HK-2 (cell line): ENCODE data around the gene RAB19.
"Not testable (repeated sequence)": the region's sequence is repeated elsewhere in the genome, so short reads cannot be mapped to it uniquely, and the experiment has no call there.

ENCODE experiments used
- DNase-seq: peaks from one replicate; pipeline ENCODE4 v3.0.0-alpha.2; 2018; ENCODE audit not compliant: unreplicated experiment

RAB19 gene

GRCh38 chr7:140453785-140454656, 50.2 kb downstream of the RAB19 start:
- DNase-seq = not testable (repeated sequence)

GRCh38 chr7:140454657-140455015, 50.8 kb downstream of the RAB19 start:
- DNase-seq = no peak

- no peak for DNase-seq
These were observed 51.9 kb downstream of the RAB19 start for GRCh38 chr7:140455743-140456142.

GRCh38 chr7:140456551-140457051, 52.7 kb downstream of the RAB19 start:
- DNase-seq = no peak

- no peak for DNase-seq
These were observed 54.3 kb downstream of the RAB19 start for GRCh38 chr7:140458201-140458600.

- no peak for DNase-seq
These were observed 55.1 kb downstream of the RAB19 start for GRCh38 chr7:140458916-140459315.

- DNase-seq = no peak
These were observed 59.3 kb downstream of the RAB19 start for GRCh38 chr7:140463111-140463510.

GRCh38 chr7:140475747-140476333, 72.0 kb downstream of the RAB19 start:
- no peak for DNase-seq

- DNase-seq = no peak
These were observed 72.9 kb downstream of the RAB19 start for GRCh38 chr7:140476698-140477261.
